Astrocyte of the spinal cord (primary cell): ENCODE data around the gene PPIL3.
A peak's percentile ranks its signal among the peaks of the same experiment; 100 is the strongest.

Experiments
- DNase-seq: peaks from one replicate; pipeline ENCODE4 v3.0.0; 2011; ENCODE audit warnings: low read depth, low spot score
- H3K4me3 ChIP-seq: 2 replicates; pipeline ENCODE4 v1.5.1; 2011; ENCODE audit warnings: low read depth, mild to moderate bottlenecking, low read length, moderate library complexity
- CTCF ChIP-seq: IDR thresholded peaks from 2 replicates; pipeline ENCODE4 v1.5.1; 2012; ENCODE audit warnings: low read depth, mild to moderate bottlenecking, low read length, inconsistent platforms
- in situ Hi-C: cut with HindIII; loops from 2 replicates; pipeline ENCODE4 v1.10.0; 2017; ENCODE audit warnings: low sequenced_read_pairs

The PPIL3 gene

GRCh38 chr2:200888704-200889625, at the start of gene PPIL3, which contains the start of gene NIF3L1:
PPIL3 (minus strand) TSS chr2:200889077; CDS start chr2:200887615, 1,462 bp downstream.
NIF3L1 (plus strand) TSS chr2:200889371; CDS start chr2:200891944, 2,573 bp downstream.
- DNase-seq: peak; percentile 99
- TF ChIP-seq CTCF: no peak
- in situ Hi-C loops: no loop called here
- peak within 1 kb of the TSS; percentile 93 for H3K4me3 ChIP-seq

- in situ Hi-C loops: no loop called here
- DNase-seq: no peak
- no peak overlapping the region for H3K4me3 ChIP-seq
- TF ChIP-seq CTCF: no peak
Measured at GRCh38 chr2:200930947-200931626, 42.2 kb upstream of the PPIL3 start.

- no peak overlapping the region for H3K4me3 ChIP-seq
- DNase-seq: no peak
- no peak for TF ChIP-seq CTCF
- in situ Hi-C loops: no loop called here
Measured at GRCh38 chr2:200929334-200930249, 40.7 kb upstream of the PPIL3 start.

GRCh38 chr2:200922439-200922838, 33.6 kb upstream of the PPIL3 start:
- DNase-seq: no peak
- no peak for TF ChIP-seq CTCF
- in situ Hi-C loops: no loop called here
- H3K4me3 ChIP-seq: no peak overlapping the region

GRCh38 chr2:200913654-200914053, 24.8 kb upstream of the PPIL3 start:
- peak; percentile 35 for DNase-seq
- no peak overlapping the region for H3K4me3 ChIP-seq
- no peak for TF ChIP-seq CTCF
- in situ Hi-C loops: no loop called here

GRCh38 chr2:200909958-200910357, 21.1 kb upstream of the PPIL3 start:
- in situ Hi-C loops: no loop called here
- TF ChIP-seq CTCF: no peak

More at GRCh38 chr2:200909958-200910357, 21.1 kb upstream of the PPIL3 start:
- no peak for DNase-seq
- H3K4me3 ChIP-seq: no peak overlapping the region
